Neutrophil (primary cell): ENCODE data around the gene KRT78.

Source experiments
- H3K27ac ChIP-seq: fragments of 200-600 bp; sonication (generic); 2 replicates; pipeline ENCODE4 v1.5.1; 2016; ENCODE audit warnings: mild to moderate bottlenecking, moderate library complexity
- H3K27me3 ChIP-seq: fragments of 200-600 bp; sonication (generic); 2 replicates; pipeline ENCODE4 v1.6.0; 2016; ENCODE audit warnings: mild to moderate bottlenecking
- H3K36me3 ChIP-seq: fragments of 200-600 bp; sonication (generic); 2 replicates; pipeline ENCODE4 v1.5.1; 2017
- H3K4me1 ChIP-seq, 2 experiments: fragments of 200-600 bp in 1 of 2; sonication (generic) in 1 of 2; 1 replicate in 1 of 2; 2 replicates in 1 of 2; pipeline versions ENCODE4 v1.5.1 to v1.6.1; 2013 to 2016; ENCODE audit warnings: low read depth in 1 of 2, low read length in 1 of 2, mild to moderate bottlenecking in 1 of 2, moderate library complexity in 1 of 2; ENCODE audit not compliant: control insufficient read depth in 1 of 2, insufficient read depth in 1 of 2
- H3K4me3 ChIP-seq, 2 experiments: fragments of 200-600 bp in 1 of 2; sonication (generic) in 1 of 2; 1 replicate in 1 of 2; 2 replicates in 1 of 2; pipeline ENCODE4 v1.5.1; 2013 to 2016; ENCODE audit warnings: low read depth in 1 of 2, low read length in 1 of 2, mild to moderate bottlenecking in 1 of 2, moderate library complexity in 1 of 2
- H3K9me3 ChIP-seq: fragments of 200-600 bp; sonication (generic); 2 replicates; pipeline ENCODE4 v1.5.1; 2016
- CTCF ChIP-seq: fragments of 200-600 bp; sonication (generic); IDR thresholded peaks from 2 replicates; pipeline ENCODE4 v1.5.1; 2016; ENCODE audit warnings: antibody characterized with exemption

The KRT78 gene

GRCh38 chr12:52848661-52849255 is at the start of gene KRT78:
Gene KRT78 (minus strand): TSS chr12:52848994. CDS start chr12:52848930, 64 bp downstream.
- TF ChIP-seq CTCF, result no peak

GRCh38 chr12:52896190-52897100 is 47.7 kb upstream of the KRT78 start:
- H3K4me3 ChIP-seq, result no peak overlapping the region
- no peaks in the 10 kb centered on the region for H3K4me1 ChIP-seq
- TF ChIP-seq CTCF, result no peak
- no peaks in the 10 kb centered on the region for H3K36me3 ChIP-seq
- H3K9me3 ChIP-seq, result no peaks in the 10 kb centered on the region
- no peak overlapping the region for H3K27ac ChIP-seq
- no peaks in the 10 kb centered on the region for H3K27me3 ChIP-seq

More at GRCh38 chr12:52848661-52849255, at the start of gene KRT78:
- peaks cover 9% of the 10 kb centered on the region for H3K27me3 ChIP-seq
- H3K9me3 ChIP-seq, result no peaks in the 10 kb centered on the region
- no peak within 1 kb of the TSS for H3K27ac ChIP-seq
- H3K36me3 ChIP-seq, result no peaks in the 10 kb centered on the region
- H3K4me1 ChIP-seq, result no peaks in the 10 kb centered on the region
- H3K4me3 ChIP-seq, result no peak within 1 kb of the TSS

- Histone ChIP-seq H3K4me3 (no peak overlapping the region), H3K27me3 (no peaks in the 10 kb centered on the region), H3K36me3 (no peaks in the 10 kb centered on the region), H3K27ac (no peak overlapping the region), H3K4me1 (no peaks in the 10 kb centered on the region), H3K9me3 (no peaks in the 10 kb centered on the region)
- TF ChIP-seq CTCF, result no peak
These were observed 47.0 kb upstream of the KRT78 start for GRCh38 chr12:52895726-52896189.

GRCh38 chr12:52892974-52893373 is 44.2 kb upstream of the KRT78 start:
- Histone ChIP-seq H3K27me3 (no peaks in the 10 kb centered on the region), H3K27ac (no peak overlapping the region), H3K9me3 (no peaks in the 10 kb centered on the region), H3K4me1 (no peaks in the 10 kb centered on the region), H3K4me3 (no peak overlapping the region), H3K36me3 (no peaks in the 10 kb centered on the region)
- no peak for TF ChIP-seq CTCF

GRCh38 chr12:52892207-52892852 is 43.5 kb upstream of the KRT78 start:
- H3K4me3 ChIP-seq, result no peak overlapping the region
- no peaks in the 10 kb centered on the region for H3K36me3 ChIP-seq
- H3K27ac ChIP-seq, result no peak overlapping the region
- H3K9me3 ChIP-seq, result no peaks in the 10 kb centered on the region
- no peaks in the 10 kb centered on the region for H3K27me3 ChIP-seq
- TF ChIP-seq CTCF, result no peak
- H3K4me1 ChIP-seq, result no peaks in the 10 kb centered on the region
